ENCODE measurements around the gene SMURF1.

SMURF1 gene

DNA sequence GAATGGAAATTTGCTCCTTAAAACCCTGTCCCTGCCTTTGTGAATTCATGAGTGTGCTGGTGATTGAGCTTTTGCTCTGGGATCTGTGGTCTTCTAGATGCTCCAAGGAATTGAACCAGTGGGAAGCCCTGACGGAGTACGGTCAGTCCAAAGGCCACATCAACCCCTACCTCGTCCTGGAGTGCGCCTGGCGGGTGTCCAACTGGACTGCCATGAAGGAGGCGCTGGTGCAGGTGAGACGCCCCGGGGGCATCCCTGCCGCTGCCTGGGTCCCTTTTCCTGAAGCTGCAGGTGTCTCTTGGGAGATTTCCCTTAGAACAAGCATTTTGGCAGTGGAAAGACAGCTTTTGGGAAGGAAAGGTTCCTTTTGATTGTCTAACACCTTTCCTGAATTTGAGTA lies 165.2 kb downstream of the SMURF1 start:
- no peak for DNase-seq
